HG02623 (cell line): ENCODE data around the gene EZH2.

Experiments used
- ATAC-seq: cut with Tn5 transposase; IDR thresholded peaks from one replicate; pipeline ENCODE4 v1.9.1; 2021; ENCODE audit warnings: moderate library complexity; ENCODE audit not compliant: unreplicated experiment

Gene EZH2

GRCh38 chr7:148884049-148884298 is at the start of gene EZH2:
Gene EZH2 (minus strand): TSS chr7:148884291. CDS start chr7:148847298, 36,993 bp downstream.
- no peak for ATAC-seq

GRCh38 chr7:148931470-148931869 is 47.4 kb upstream of the EZH2 start:
- no peak for ATAC-seq

- no peak for ATAC-seq
Measured at GRCh38 chr7:148930335-148930734, 46.2 kb upstream of the EZH2 start.

- no peak for ATAC-seq
Measured at GRCh38 chr7:148929176-148929575, 45.1 kb upstream of the EZH2 start.

GRCh38 chr7:148927123-148928045 is 43.3 kb upstream of the EZH2 start:
- ATAC-seq: no peak

- no peak for ATAC-seq
Measured at GRCh38 chr7:148925836-148926235, 41.7 kb upstream of the EZH2 start.

GRCh38 chr7:148924011-148924410 is 39.9 kb upstream of the EZH2 start:
- no peak for ATAC-seq

GRCh38 chr7:148921806-148922205 is 37.7 kb upstream of the EZH2 start:
- no peak for ATAC-seq

GRCh38 chr7:148921189-148921588 is 37.1 kb upstream of the EZH2 start:
- ATAC-seq: no peak

- peak; percentile 66 for ATAC-seq
Measured at GRCh38 chr7:148919859-148920258, 35.8 kb upstream of the EZH2 start.

- ATAC-seq: no peak
Measured at GRCh38 chr7:148918058-148918596, 34.0 kb upstream of the EZH2 start.

GRCh38 chr7:148916186-148916585 is 32.1 kb upstream of the EZH2 start:
- no peak for ATAC-seq

- no peak for ATAC-seq
Measured at GRCh38 chr7:148915211-148915610, 31.1 kb upstream of the EZH2 start.

GRCh38 chr7:148914208-148914777 is 30.2 kb upstream of the EZH2 start:
- peak; percentile 65 for ATAC-seq

- peak; percentile 34 for ATAC-seq
Measured at GRCh38 chr7:148912758-148913541, 28.9 kb upstream of the EZH2 start.

GRCh38 chr7:148912151-148912550 is 28.1 kb upstream of the EZH2 start:
- no peak for ATAC-seq

- ATAC-seq: no peak
Measured at GRCh38 chr7:148911626-148912025, 27.5 kb upstream of the EZH2 start.

- no peak for ATAC-seq
Measured at GRCh38 chr7:148909568-148909967, 25.5 kb upstream of the EZH2 start.

- no peak for ATAC-seq
Measured at GRCh38 chr7:148906707-148907498, 22.8 kb upstream of the EZH2 start.

- no peak for ATAC-seq
Measured at GRCh38 chr7:148905093-148905666, 21.1 kb upstream of the EZH2 start.
